GM19452 (cell line): ENCODE measurements around the gene ZNF644.
"Not testable (repeated sequence)": the region's sequence is repeated elsewhere in the genome, so short reads cannot be mapped to it uniquely, and the experiment has no call there.

Experiments used
- ATAC-seq: cut with Tn5 transposase; IDR thresholded peaks from one replicate; pipeline ENCODE4 v1.9.1; 2021; ENCODE audit not compliant: unreplicated experiment

ZNF644 gene

GRCh38 chr1:91021686-91022517 lies at the start of gene ZNF644:
Gene ZNF644 (minus strand): TSS chr1:91022035. CDS start chr1:90982353, 39,682 bp downstream.
- peak; percentile 74 for ATAC-seq

- ATAC-seq, result no peak
Observed at GRCh38 chr1:91070298-91070697, 48.5 kb upstream of the ZNF644 start.

GRCh38 chr1:91066538-91066937 lies 44.7 kb upstream of the ZNF644 start:
- no peak for ATAC-seq

- no peak for ATAC-seq
Observed at GRCh38 chr1:91065337-91065736, 43.5 kb upstream of the ZNF644 start.

GRCh38 chr1:91063403-91063802 lies 41.6 kb upstream of the ZNF644 start:
- ATAC-seq, result not testable (repeated sequence)

- ATAC-seq, result no peak
Observed at GRCh38 chr1:91059157-91059556, 37.3 kb upstream of the ZNF644 start.

GRCh38 chr1:91057784-91058183 lies 35.9 kb upstream of the ZNF644 start:
- no peak for ATAC-seq

- peak; percentile 87 for ATAC-seq
Observed at GRCh38 chr1:91054780-91055481, 33.1 kb upstream of the ZNF644 start.

- no peak for ATAC-seq
Observed at GRCh38 chr1:91053630-91054029, 31.8 kb upstream of the ZNF644 start.

GRCh38 chr1:91049551-91049950 lies 27.7 kb upstream of the ZNF644 start:
- ATAC-seq, result not testable (repeated sequence)

- no peak for ATAC-seq
Observed at GRCh38 chr1:91046766-91047165, 24.9 kb upstream of the ZNF644 start.

GRCh38 chr1:91045284-91045683 lies 23.4 kb upstream of the ZNF644 start:
- no peak for ATAC-seq

GRCh38 chr1:91044776-91045175 lies 22.9 kb upstream of the ZNF644 start:
- ATAC-seq, result not testable (repeated sequence)

- not testable (repeated sequence) for ATAC-seq
Observed at GRCh38 chr1:91042372-91042771, 20.5 kb upstream of the ZNF644 start.

- ATAC-seq, result no peak
Observed at GRCh38 chr1:91038582-91038981, 16.7 kb upstream of the ZNF644 start.

GRCh38 chr1:91036894-91037829 lies 15.3 kb upstream of the ZNF644 start:
- ATAC-seq, result no peak

- no peak for ATAC-seq
Observed at GRCh38 chr1:91032349-91032748, 10.5 kb upstream of the ZNF644 start.

- ATAC-seq, result no peak
Observed at GRCh38 chr1:91031081-91031480, 9.2 kb upstream of the ZNF644 start.

GRCh38 chr1:91026777-91027176 lies 4.9 kb upstream of the ZNF644 start:
- ATAC-seq, result no peak

- no peak for ATAC-seq
Observed at GRCh38 chr1:91026320-91026719, 4.5 kb upstream of the ZNF644 start.

GRCh38 chr1:91024481-91025119 lies 2.8 kb upstream of the ZNF644 start:
- no peak for ATAC-seq
